BJ (cell line): Measurements from ENCODE around the gene MAU2. TPM values are rescaled to one million over a fixed set of nuclear protein-coding genes. Genes with fewer than 3 reads are reported as not detected.
"Not testable (repeated sequence)": the region's sequence is repeated elsewhere in the genome, so short reads cannot be mapped to it uniquely, and the experiment has no call there.

ENCODE experiments used
- CTCF ChIA-PET: fragments of 350-600 bp; formaldehyde crosslinking; extraction: SDS; loops from one replicate; lab custom pipeline; 2021; ENCODE audit warnings: antibody characterized with exemption, inconsistent platforms; lab: Yijun Ruan, JAX
- POLR2A ChIA-PET: fragments of 300-600 bp; sonication (Branson Sonifier 250); formaldehyde crosslinking; extraction: SDS; loops from one replicate; lab custom pipeline; 2021; ENCODE audit warnings: antibody characterized with exemption; lab: Charles Lee
- DNase-seq: peaks from one replicate; pipeline ENCODE4 v3.0.0-alpha.2; 2011; ENCODE audit warnings: low read depth
- H3K27me3 ChIP-seq: 2 replicates; pipeline ENCODE4 v1.6.0; 2011; ENCODE audit warnings: low read length; ENCODE audit not compliant: control insufficient read depth, insufficient read depth
- H3K36me3 ChIP-seq: 2 replicates; pipeline ENCODE4 v1.5.1; 2011; ENCODE audit warnings: low read length; ENCODE audit not compliant: control insufficient read depth, insufficient read depth
- H3K4me3 ChIP-seq: 2 replicates; pipeline ENCODE4 v1.5.1; 2011; ENCODE audit warnings: low read depth, mild to moderate bottlenecking, control low read depth, low read length
- CTCF ChIP-seq: IDR thresholded peaks from 2 replicates; pipeline ENCODE4 v1.5.1; 2011; ENCODE audit warnings: low read depth, mild to moderate bottlenecking, control low read depth, inconsistent platforms, low read length, moderate library complexity; ENCODE audit not compliant: insufficient read depth
- polyA plus RNA-seq: library from polyadenylated mRNA; depleted of rRNA; stranded (reverse); fragments of >200 nt; gene quantifications from 2 replicates; pipeline ENCODE4 v1.2.3, GENCODE V29; 2011

MAU2 gene
- polyA plus RNA-seq, 1 experiment, result 25.9 TPM

GRCh38 chr19:19345232-19345631, 24.6 kb downstream of the MAU2 start:
- Histone ChIP-seq H3K36me3 (peaks cover 68% of the 10 kb centered on the region), H3K27me3 (no peaks in the 10 kb centered on the region), H3K4me3 (no peak overlapping the region)
- TF ChIP-seq CTCF, result no peak
- DNase-seq, result no peak
- ChIA-PET CTCF (interaction anchor here (1.8 kb wide), 1 partner anchor 11 kb away, joined by 3 read pairs; no protein-coding TSS in a partner anchor), POLR2A (no interaction called here)

GRCh38 chr19:19345970-19346369, 25.3 kb downstream of the MAU2 start:
- no peak for TF ChIP-seq CTCF
- ChIA-PET POLR2A (no interaction called here), CTCF (no interaction called here)
- Histone ChIP-seq H3K27me3 (no peaks in the 10 kb centered on the region), H3K4me3 (no peak overlapping the region), H3K36me3 (peaks cover 66% of the 10 kb centered on the region)
- DNase-seq, result no peak

GRCh38 chr19:19347401-19348110, 26.9 kb downstream of the MAU2 start:
- H3K27me3 ChIP-seq, result no peaks in the 10 kb centered on the region
- H3K36me3 ChIP-seq, result peaks cover 58% of the 10 kb centered on the region
- no peak for DNase-seq
- no peak for TF ChIP-seq CTCF
- POLR2A ChIA-PET, result no interaction called here
- H3K4me3 ChIP-seq, result no peak overlapping the region
- CTCF ChIA-PET, result interaction anchor here (0.5 to 1.2 kb wide), 2 partner anchors 14 to 173 kb away, joined by 3 read pairs; no protein-coding TSS in a partner anchor

GRCh38 chr19:19348266-19348665, 27.6 kb downstream of the MAU2 start:
- Histone ChIP-seq H3K36me3 (peaks cover 59% of the 10 kb centered on the region), H3K4me3 (no peak overlapping the region), H3K27me3 (no peaks in the 10 kb centered on the region)
- CTCF ChIA-PET, result interaction anchor here (1.2 kb wide), 1 partner anchor 13 kb away, joined by 3 read pairs; no protein-coding TSS in a partner anchor
- TF ChIP-seq CTCF, result no peak
- POLR2A ChIA-PET, result no interaction called here
- DNase-seq, result no peak

GRCh38 chr19:19349365-19349764, 28.7 kb downstream of the MAU2 start:
- DNase-seq, result no peak
- ChIA-PET POLR2A (no interaction called here), CTCF (interaction anchor here (0.6 to 4.9 kb wide), 3 partner anchors 7 to 163 kb away, joined by 3 to 29 read pairs (median 3); no protein-coding TSS in a partner anchor)
- Histone ChIP-seq H3K36me3 (peaks cover 56% of the 10 kb centered on the region), H3K27me3 (no peaks in the 10 kb centered on the region), H3K4me3 (no peak overlapping the region)
- no peak for TF ChIP-seq CTCF

GRCh38 chr19:19350756-19351155, 30.1 kb downstream of the MAU2 start:
- H3K4me3 ChIP-seq, H3K27me3 ChIP-seq, POLR2A ChIA-PET, DNase-seq: not testable (repeated sequence)
- CTCF ChIA-PET, result interaction anchor here (0.6 to 4.9 kb wide), 4 partner anchors 8 to 200 kb away, joined by 3 to 29 read pairs (median 6); no protein-coding TSS in a partner anchor
- peaks cover 58% of the 10 kb centered on the region for H3K36me3 ChIP-seq
